Neutrophil (primary cell): ENCODE measurements around the gene FKRP.
"Not testable (repeated sequence)": the region's sequence is repeated elsewhere in the genome, so short reads cannot be mapped to it uniquely, and the experiment has no call there.

Experiments used
- H3K27ac ChIP-seq: fragments of 200-600 bp; sonication (generic); 2 replicates; pipeline ENCODE4 v1.5.1; 2016; ENCODE audit warnings: mild to moderate bottlenecking, moderate library complexity
- H3K27me3 ChIP-seq: fragments of 200-600 bp; sonication (generic); 2 replicates; pipeline ENCODE4 v1.6.0; 2016; ENCODE audit warnings: mild to moderate bottlenecking
- H3K36me3 ChIP-seq: fragments of 200-600 bp; sonication (generic); 2 replicates; pipeline ENCODE4 v1.5.1; 2017
- H3K4me1 ChIP-seq, 2 experiments: fragments of 200-600 bp in 1 of 2; sonication (generic) in 1 of 2; 1 replicate in 1 of 2; 2 replicates in 1 of 2; pipeline versions ENCODE4 v1.5.1 to v1.6.1; 2013 to 2016; ENCODE audit warnings: low read depth in 1 of 2, low read length in 1 of 2, mild to moderate bottlenecking in 1 of 2, moderate library complexity in 1 of 2; ENCODE audit not compliant: control insufficient read depth in 1 of 2, insufficient read depth in 1 of 2
- H3K4me3 ChIP-seq, 2 experiments: fragments of 200-600 bp in 1 of 2; sonication (generic) in 1 of 2; 1 replicate in 1 of 2; 2 replicates in 1 of 2; pipeline ENCODE4 v1.5.1; 2013 to 2016; ENCODE audit warnings: low read depth in 1 of 2, low read length in 1 of 2, mild to moderate bottlenecking in 1 of 2, moderate library complexity in 1 of 2
- H3K9me3 ChIP-seq: fragments of 200-600 bp; sonication (generic); 2 replicates; pipeline ENCODE4 v1.5.1; 2016
- TF ChIP-seq, protein P1 (sequence below): fragments of 200-600 bp; sonication (generic); IDR thresholded peaks from 2 replicates; pipeline ENCODE4 v1.5.1; 2016; ENCODE audit warnings: antibody characterized with exemption

FKRP gene

GRCh38 chr19:46704379-46705076 lies 41.3 kb upstream of the FKRP start:
- no peaks in the 10 kb centered on the region for H3K9me3 ChIP-seq
- no peaks in the 10 kb centered on the region for H3K4me1 ChIP-seq
- H3K27me3 ChIP-seq, result no peaks in the 10 kb centered on the region
- TF ChIP-seq, protein P1, sequence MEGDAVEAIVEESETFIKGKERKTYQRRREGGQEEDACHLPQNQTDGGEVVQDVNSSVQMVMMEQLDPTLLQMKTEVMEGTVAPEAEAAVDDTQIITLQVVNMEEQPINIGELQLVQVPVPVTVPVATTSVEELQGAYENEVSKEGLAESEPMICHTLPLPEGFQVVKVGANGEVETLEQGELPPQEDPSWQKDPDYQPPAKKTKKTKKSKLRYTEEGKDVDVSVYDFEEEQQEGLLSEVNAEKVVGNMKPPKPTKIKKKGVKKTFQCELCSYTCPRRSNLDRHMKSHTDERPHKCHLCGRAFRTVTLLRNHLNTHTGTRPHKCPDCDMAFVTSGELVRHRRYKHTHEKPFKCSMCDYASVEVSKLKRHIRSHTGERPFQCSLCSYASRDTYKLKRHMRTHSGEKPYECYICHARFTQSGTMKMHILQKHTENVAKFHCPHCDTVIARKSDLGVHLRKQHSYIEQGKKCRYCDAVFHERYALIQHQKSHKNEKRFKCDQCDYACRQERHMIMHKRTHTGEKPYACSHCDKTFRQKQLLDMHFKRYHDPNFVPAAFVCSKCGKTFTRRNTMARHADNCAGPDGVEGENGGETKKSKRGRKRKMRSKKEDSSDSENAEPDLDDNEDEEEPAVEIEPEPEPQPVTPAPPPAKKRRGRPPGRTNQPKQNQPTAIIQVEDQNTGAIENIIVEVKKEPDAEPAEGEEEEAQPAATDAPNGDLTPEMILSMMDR, result peak; percentile 93
- H3K4me3 ChIP-seq, result no peak overlapping the region
- H3K27ac ChIP-seq, result no peak overlapping the region
- H3K36me3 ChIP-seq, result peaks cover 99% of the 10 kb centered on the region

DNA sequence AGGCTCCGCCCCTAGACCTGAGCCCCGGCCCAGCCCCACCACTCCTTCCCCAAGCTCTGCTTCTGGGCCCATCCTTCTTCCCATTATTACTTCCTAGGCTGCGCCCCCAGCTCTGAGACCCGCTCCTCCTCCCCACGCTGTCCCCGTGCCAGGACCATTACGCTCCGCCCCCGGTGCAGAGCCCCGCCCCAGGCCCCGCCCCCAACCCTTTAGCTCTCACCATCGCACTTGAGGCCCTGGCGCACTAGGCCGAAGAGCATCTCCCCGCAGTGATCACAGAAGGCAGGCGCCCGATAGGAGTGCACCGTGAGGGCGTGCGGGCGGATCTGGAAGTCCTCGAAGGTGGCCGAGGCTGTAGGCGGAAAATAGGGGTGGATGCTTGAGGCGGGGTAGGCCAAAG lies 35.2 kb upstream of the FKRP start:
- Histone ChIP-seq H3K27ac (no peak overlapping the region), H3K36me3 (peaks cover 59% of the 10 kb centered on the region)

GRCh38 chr19:46712768-46713338 lies 33.0 kb upstream of the FKRP start:
- not testable (repeated sequence) for H3K27ac ChIP-seq, H3K4me3 ChIP-seq, H3K27me3 ChIP-seq, H3K9me3 ChIP-seq
- peaks cover 37% of the 10 kb centered on the region for H3K36me3 ChIP-seq
- peaks cover 26 to 34% of the 10 kb centered on the region in 2 experiments for H3K4me1 ChIP-seq

More for the DNA sequence above, 35.2 kb upstream of the FKRP start:
- no peaks in the 10 kb centered on the region for H3K9me3 ChIP-seq
- no peaks in the 10 kb centered on the region for H3K27me3 ChIP-seq
- peaks cover 16 to 22% of the 10 kb centered on the region in 2 experiments for H3K4me1 ChIP-seq
- TF ChIP-seq, protein P1, result no peak
- no peak overlapping the region for H3K4me3 ChIP-seq

GRCh38 chr19:46713781-46714443 lies 31.9 kb upstream of the FKRP start:
- H3K27me3 ChIP-seq, result no peaks in the 10 kb centered on the region
- TF ChIP-seq, protein P1, result peak; percentile 5
- no peaks in the 10 kb centered on the region for H3K9me3 ChIP-seq
- peak overlapping the region; percentile 92 for H3K27ac ChIP-seq
- peak overlapping the region; percentile 94 to 95 for H3K4me3 ChIP-seq
- peaks cover 31% of the 10 kb centered on the region for H3K36me3 ChIP-seq
- peaks cover 36 to 45% of the 10 kb centered on the region in 2 experiments for H3K4me1 ChIP-seq

DNA sequence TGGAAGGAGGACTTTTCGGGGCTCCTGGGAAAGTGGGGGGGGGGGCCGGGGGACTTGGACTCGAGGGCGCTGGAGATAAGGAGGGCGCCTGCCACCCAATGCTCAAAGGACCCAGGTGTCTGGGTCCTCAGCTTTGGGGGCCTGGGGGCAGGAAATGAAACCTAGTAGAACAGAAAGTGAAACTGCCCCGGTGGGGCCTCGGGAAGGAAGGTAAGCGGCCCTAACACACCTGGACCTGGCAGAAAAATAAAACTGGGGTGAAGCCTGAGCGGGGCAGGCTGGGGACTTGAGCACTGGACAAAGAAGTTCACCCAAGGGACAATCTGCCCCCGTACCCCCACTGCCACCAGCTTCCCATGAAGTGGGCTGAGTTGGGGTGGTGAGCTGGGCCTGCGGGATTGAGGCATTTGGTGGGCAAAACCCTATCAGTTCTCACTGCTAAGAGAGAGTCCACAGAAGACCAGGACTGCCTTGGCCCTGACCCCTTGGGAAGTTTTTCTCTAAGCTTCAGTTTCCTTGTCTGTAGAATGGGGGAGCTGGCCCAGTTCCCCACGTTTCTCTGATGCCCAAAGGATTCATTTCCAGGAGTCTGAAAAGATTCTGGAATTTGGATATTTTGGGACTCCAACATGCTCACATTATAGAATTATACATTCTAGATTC lies 31.3 kb upstream of the FKRP start:
- peaks cover 30% of the 10 kb centered on the region for H3K36me3 ChIP-seq
- H3K4me1 ChIP-seq, result peaks cover 43 to 51% of the 10 kb centered on the region in 2 experiments
- H3K4me3 ChIP-seq, result peak overlapping the region; percentile 94 to 95
- no peaks in the 10 kb centered on the region for H3K9me3 ChIP-seq
- peak overlapping the region; percentile 92 for H3K27ac ChIP-seq
- TF ChIP-seq, protein P1, result peak; percentile 6
- H3K27me3 ChIP-seq, result no peaks in the 10 kb centered on the region
